Inferior parietal cortex (tissue), 1 donor: Measurements from ENCODE around the gene CARD6.
"Not testable (repeated sequence)": the region's sequence is repeated elsewhere in the genome, so short reads cannot be mapped to it uniquely, and the experiment has no call there.

Experiments used
- DNase-seq: peaks from one replicate; pipeline ENCODE4 v3.0.0-alpha.2; 2016; ENCODE audit errors: extremely low spot score

Gene CARD6

DNA sequence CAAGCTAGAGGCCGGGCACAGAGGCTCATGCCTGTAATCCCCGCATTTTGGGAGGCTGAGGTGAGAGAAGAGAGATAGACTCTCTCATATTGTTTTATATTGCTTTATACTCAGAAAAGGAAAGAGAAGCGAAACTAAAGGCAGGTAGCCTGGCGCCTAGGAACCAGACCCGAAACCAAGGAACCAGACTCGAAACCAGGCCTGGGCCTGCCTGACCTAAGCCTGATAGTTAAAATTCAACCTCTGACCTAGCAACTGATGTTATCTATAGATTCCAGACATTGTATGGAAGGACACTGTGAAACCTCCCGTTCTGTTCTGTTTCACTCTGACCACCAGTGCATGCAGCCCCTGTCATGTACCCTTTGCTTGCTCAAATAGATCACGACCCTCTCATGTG, 31.1 kb downstream of the CARD6 start:
- not testable (repeated sequence) for DNase-seq

- no peak for DNase-seq
Measured at GRCh38 chr5:40873286-40873880, 32.2 kb downstream of the CARD6 start.

DNA sequence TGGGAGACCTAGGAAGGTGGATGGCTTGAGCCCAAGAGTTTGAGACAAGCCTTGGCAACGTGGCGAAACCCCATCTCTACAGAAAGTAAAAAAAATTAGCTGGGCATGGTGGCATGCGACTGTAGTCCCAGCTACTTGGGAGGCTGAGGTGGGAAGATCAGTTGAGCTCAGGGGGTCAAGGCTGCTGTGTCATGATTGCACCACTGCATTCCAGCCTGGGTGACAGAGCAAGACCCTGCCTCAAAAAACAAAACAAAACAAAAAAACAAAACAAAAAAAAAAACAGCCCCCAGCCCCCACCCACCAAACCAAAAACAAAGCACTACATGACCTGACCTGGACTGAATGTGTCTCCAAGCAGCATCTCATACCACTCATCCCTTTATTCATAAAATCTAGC, 34.8 kb downstream of the CARD6 start:
- DNase-seq: no peak

- DNase-seq: no peak
Measured at GRCh38 chr5:40877371-40877988, 36.3 kb downstream of the CARD6 start.

DNA sequence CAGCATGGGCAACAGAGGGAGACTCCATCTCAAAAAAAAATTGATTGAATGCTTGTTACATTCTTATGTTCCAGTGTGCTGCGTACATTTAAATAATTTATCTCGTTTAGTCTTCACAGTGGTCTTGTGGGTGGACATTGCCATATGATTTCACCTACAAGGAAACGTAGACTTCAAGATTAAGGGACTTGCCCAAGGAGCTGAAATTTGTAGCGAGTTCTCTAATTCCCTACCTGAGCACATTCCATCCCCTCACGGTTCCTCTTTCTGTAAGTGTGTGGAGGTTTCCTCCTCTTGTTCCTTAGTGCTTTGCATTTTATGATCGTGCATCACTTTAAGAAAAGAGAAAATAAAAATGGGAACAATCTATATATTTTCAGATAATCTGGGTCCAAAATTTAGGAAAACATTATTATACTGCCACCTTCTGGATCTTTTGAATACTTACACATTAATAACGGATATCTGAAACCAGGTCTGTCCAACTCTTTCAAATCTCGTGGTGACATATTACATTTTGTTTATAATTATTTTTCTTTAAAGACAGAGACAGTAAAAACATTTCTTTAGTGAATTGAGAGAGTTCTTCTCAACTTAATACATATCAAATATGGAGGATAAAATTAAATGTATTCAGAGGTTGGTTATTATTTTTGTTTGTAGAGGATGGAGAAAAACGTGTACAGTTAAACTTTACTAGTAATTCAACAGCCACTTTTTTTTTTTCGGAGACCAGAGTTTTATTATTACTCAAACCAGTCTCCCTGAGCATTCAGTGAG, 38.2 kb downstream of the CARD6 start:
- DNase-seq: peak; percentile 66

DNA sequence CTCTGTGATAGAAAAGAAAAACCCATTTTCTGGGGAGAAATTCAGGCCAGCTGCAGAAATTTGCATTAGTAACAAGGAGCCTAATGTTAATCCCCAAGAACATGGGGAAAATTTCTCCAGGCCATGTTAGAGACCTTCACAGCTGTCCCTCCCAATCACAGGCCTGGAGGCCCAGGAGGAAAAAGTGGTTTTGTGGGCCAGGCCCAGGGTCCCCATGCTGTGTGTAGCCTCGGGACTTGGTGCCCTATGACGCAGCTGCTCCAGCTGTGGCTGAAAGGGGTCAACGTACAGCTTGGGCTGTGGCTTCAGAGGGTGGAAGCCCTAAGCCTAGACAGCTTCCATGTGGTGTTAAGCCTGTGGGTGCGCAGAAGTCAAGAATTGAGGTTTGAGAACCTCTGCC, 41.1 kb downstream of the CARD6 start:
- DNase-seq: no peak

GRCh38 chr5:40883051-40883450, 41.9 kb downstream of the CARD6 start:
- DNase-seq: not testable (repeated sequence)

DNA sequence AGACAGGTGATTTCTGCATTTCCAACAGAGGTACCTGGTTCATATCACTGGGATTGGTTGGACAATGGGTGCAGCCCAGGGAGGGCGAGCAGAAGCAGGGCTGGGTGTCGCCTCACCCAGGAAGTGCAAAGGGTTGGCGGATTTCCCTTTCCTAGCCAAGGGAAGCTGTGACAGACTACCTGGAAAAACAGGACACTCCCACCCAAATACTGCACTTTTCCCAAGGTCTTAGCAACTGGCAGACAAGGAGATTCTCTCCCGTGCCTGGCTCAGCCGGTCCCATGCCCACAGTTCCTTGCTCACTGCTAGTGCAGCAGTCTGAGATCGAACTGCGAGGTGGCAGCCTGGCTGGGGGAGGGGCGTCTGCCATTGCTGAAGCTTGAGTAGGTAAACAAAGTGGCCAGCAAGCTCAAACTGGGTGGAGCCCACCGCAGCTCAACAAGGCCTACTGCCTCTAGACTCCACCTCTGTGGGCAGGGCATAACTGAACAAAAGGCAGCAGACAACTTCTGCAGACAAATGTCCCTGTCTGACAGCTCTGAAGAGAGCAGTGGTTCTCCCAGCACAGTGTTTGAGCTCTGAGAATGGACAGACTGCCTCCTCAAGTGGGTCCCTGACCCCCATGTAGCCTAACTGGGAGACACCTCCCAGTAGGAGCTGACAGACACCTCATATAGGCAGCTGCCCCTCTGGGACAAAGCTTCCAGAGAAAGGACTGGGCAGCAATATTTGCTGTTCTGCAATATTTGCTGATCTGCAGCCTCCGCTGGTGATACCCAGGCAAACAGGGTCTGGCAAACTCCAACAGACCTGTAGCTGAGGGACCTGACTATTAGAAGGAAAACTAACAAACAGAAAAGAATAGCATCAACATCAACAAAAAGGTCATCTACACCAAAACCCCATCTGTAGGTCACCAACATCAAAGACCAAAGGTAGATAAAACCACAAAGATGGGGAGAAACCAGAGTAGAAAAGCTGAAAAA, 54.6 kb downstream of the CARD6 start:
- DNase-seq: not testable (repeated sequence)

- DNase-seq: peak; percentile 74
Measured at GRCh38 chr5:40904205-40904993, 63.2 kb downstream of the CARD6 start.

DNA sequence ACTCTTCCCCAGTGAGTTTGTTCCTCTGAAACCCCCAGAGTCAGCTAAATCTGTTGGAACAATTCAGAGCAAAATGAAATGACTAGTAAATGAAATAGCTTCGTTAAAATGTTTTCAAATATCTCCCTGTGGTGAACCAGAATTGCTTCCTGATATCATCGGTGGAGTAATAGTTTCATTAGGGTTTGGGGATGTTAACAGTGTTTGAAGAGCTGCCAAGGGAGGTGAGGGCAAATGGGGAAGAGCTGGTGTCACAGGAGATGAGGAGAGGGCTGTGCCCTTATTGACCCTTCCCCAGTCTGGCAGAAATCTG, 63.8 kb downstream of the CARD6 start:
- DNase-seq: no peak

DNA sequence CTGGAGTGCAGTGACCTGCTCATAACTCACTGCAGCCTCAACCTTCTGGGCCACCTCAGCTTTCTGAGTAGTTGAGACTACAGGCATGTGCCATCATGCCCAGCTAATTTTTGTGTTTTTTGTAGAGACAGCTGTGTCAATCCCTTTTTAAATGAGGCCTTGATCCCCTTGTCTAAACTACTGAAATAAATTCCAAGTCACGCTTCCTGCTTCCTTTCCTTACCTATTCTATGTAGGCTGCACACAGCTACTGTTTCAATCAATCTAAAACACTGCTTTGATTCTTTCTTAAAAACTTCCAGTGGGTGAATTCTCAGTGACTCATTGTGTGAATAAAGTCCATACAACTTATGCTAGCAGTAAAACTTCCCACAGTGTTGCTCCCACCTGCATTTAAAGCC, 65.2 kb downstream of the CARD6 start:
- DNase-seq: no peak

- DNase-seq: no peak
Measured at GRCh38 chr5:40909264-40909663, 68.1 kb downstream of the CARD6 start, which contains the start of gene C7. Gene C7 (plus strand): TSS chr5:40909497. CDS start chr5:40909611, 114 bp downstream.

GRCh38 chr5:40909723-40910122, 68.6 kb downstream of the CARD6 start:
- no peak for DNase-seq
